Immature natural killer cell (primary cell): ENCODE results near the gene CCDC30. TPM values are rescaled to one million over a fixed set of nuclear protein-coding genes. Genes with fewer than 3 reads are reported as not detected.

ENCODE experiments used
- DNase-seq, 3 donors: peaks; one replicate each; pipeline ENCODE4 v3.0.0; 2022; ENCODE audit warnings: mixed read lengths in 1 of 3
- H3K27ac Mint-ChIP-seq, 6 donors: one replicate each; pipeline ENCODE4 v1.8.0; 2020; ENCODE audit warnings: mixed read lengths in 6 of 6, mild to moderate bottlenecking in 5 of 6, inconsistent platforms in 4 of 6, moderate library complexity in 3 of 6
- H3K27me3 Mint-ChIP-seq, 3 donors: one replicate each; pipeline ENCODE4 v1.8.0; 2020 to 2021; ENCODE audit warnings: low read depth in 3 of 3, mild to moderate bottlenecking in 3 of 3, mixed read lengths in 3 of 3, moderate library complexity in 3 of 3, inconsistent platforms in 1 of 3
- H3K36me3 Mint-ChIP-seq, 3 donors: one replicate each; pipeline ENCODE4 v1.8.0; 2020; ENCODE audit warnings: mixed read lengths in 3 of 3, inconsistent platforms in 2 of 3, mild to moderate bottlenecking in 2 of 3
- H3K4me1 Mint-ChIP-seq, 2 donors: one replicate each; pipeline ENCODE4 v1.8.0; 2020; ENCODE audit warnings: inconsistent platforms in 2 of 2, mild to moderate bottlenecking in 2 of 2, mixed read lengths in 2 of 2, moderate library complexity in 1 of 2
- H3K4me3 Mint-ChIP-seq, 5 donors: one replicate each; pipeline ENCODE4 v1.8.0; 2020; ENCODE audit warnings: mild to moderate bottlenecking in 5 of 5, mixed read lengths in 5 of 5, inconsistent platforms in 3 of 5, moderate library complexity in 3 of 5
- H3K9me3 Mint-ChIP-seq, 6 donors: one replicate each; pipeline ENCODE4 v1.8.0; 2020; ENCODE audit warnings: mild to moderate bottlenecking in 6 of 6, mixed read lengths in 6 of 6, inconsistent platforms in 4 of 6, moderate library complexity in 3 of 6
- polyA plus RNA-seq, 3 donors: library from polyadenylated mRNA; unstranded; fragments of 300-500 nt; fragmentation: Illumina TruSeq; gene quantifications; one replicate each; pipeline ENCODE4 v1.2.3, GENCODE V29; 2021

Gene CCDC30
- polyA plus RNA-seq, 3 donors from 2014 or later = 2.7 TPM; not detected in 1

DNA sequence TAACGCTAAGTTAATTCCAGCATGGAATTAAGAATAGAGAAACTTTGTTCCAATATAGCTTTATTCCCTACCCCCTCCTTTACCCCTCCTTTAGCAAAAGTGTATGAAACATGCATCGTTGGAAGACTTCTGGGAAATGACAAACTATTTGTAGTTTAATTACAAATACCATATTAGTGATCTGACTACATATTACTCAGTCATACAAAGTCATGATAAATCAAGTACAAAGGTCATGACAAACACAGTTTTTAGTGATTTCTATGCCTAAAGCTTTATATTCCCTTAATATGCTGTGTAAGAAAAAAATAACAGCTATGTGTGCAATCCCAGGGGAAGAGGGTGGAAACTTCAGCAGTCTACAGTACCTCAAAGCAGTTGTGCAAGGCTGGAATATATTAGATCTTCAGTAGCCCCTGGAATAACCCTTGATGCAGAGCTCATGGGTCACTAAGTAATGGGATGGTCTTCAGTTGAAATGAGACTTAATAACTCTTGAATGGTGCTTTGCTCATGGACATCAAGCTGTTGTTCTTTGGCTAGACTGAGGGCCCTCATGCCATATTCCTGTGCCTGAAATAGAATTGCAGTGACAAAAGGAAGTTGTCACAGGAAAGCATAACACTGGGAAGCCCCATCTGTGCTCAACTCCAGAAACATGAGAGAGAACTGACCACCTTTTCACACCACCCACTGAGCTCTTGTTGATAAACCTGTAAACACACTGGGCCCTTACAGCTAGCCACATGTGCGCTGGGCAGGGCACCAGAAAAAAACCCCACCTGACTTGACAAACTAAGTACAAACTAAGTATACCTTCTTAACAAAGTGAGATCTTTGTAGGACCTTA lies 32.6 kb upstream of the CCDC30 start:
- peaks cover 0 to under 1% of the 10 kb centered on the region in 2 donors for H3K4me1 Mint-ChIP-seq
- no peaks in the 10 kb centered on the region for H3K36me3 Mint-ChIP-seq
- H3K4me3 Mint-ChIP-seq = no peak overlapping the region
- peak; percentile 10 to 28 (median 15) for DNase-seq
- H3K27ac Mint-ChIP-seq = peak overlapping the region in 2 of 6 donors; percentile 3 to 36
- no peaks in the 10 kb centered on the region for H3K9me3 Mint-ChIP-seq
- H3K27me3 Mint-ChIP-seq = no peaks in the 10 kb centered on the region

GRCh38 chr1:42431514-42431913 lies 31.6 kb upstream of the CCDC30 start:
- no peaks in the 10 kb centered on the region for H3K4me1 Mint-ChIP-seq
- H3K4me3 Mint-ChIP-seq = no peak overlapping the region
- no peak overlapping the region for H3K27ac Mint-ChIP-seq
- H3K27me3 Mint-ChIP-seq = no peaks in the 10 kb centered on the region
- no peaks in the 10 kb centered on the region for H3K9me3 Mint-ChIP-seq
- DNase-seq = no peak
- H3K36me3 Mint-ChIP-seq = no peaks in the 10 kb centered on the region

DNA sequence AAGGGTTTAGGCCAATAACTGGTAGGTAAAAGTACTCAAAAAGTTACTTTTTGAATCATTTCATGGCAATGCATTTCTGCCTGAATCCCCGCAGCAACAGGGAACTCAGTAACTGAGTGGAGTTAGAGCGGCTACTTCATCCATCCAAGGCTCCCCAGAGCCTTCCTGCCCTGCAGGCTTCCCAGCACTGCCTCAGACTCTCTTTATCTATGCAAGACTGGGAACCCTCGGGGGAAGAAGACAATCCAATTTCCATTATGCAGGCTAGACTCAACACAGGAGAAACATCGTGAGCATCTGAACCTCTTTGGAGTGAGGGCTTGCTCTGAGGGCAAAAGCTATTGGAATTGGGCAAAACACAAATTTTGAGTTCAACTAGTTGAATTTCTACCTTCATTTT lies 30.4 kb upstream of the CCDC30 start:
- Mint-ChIP-seq H3K4me1 (no peaks in the 10 kb centered on the region), H3K4me3 (no peak overlapping the region), H3K27me3 (peaks cover 0 to 3% (median 0%) of the 10 kb centered on the region in 3 donors), H3K36me3 (peaks cover 0 to 3% (median 0%) of the 10 kb centered on the region in 3 donors), H3K9me3 (no peaks in the 10 kb centered on the region), H3K27ac (no peak overlapping the region)
- no peak for DNase-seq

- H3K9me3 Mint-ChIP-seq = no peaks in the 10 kb centered on the region
- DNase-seq = no peak
- no peaks in the 10 kb centered on the region for H3K4me1 Mint-ChIP-seq
- peaks cover 0 to 3% (median 0%) of the 10 kb centered on the region in 3 donors for H3K27me3 Mint-ChIP-seq
- no peak overlapping the region for H3K4me3 Mint-ChIP-seq
- peaks cover 0 to 3% (median 0%) of the 10 kb centered on the region in 3 donors for H3K36me3 Mint-ChIP-seq
- H3K27ac Mint-ChIP-seq = no peak overlapping the region
Measured at GRCh38 chr1:42433369-42433768, 29.7 kb upstream of the CCDC30 start.

GRCh38 chr1:42434340-42434739 lies 28.7 kb upstream of the CCDC30 start:
- DNase-seq = no peak
- H3K4me1 Mint-ChIP-seq = no peaks in the 10 kb centered on the region
- H3K27ac Mint-ChIP-seq = no peak overlapping the region
- peaks cover 0 to 3% (median 0%) of the 10 kb centered on the region in 3 donors for H3K36me3 Mint-ChIP-seq
- H3K4me3 Mint-ChIP-seq = no peak overlapping the region
- no peaks in the 10 kb centered on the region for H3K9me3 Mint-ChIP-seq
- peaks cover 0 to 3% (median 2%) of the 10 kb centered on the region in 3 donors for H3K27me3 Mint-ChIP-seq

DNA sequence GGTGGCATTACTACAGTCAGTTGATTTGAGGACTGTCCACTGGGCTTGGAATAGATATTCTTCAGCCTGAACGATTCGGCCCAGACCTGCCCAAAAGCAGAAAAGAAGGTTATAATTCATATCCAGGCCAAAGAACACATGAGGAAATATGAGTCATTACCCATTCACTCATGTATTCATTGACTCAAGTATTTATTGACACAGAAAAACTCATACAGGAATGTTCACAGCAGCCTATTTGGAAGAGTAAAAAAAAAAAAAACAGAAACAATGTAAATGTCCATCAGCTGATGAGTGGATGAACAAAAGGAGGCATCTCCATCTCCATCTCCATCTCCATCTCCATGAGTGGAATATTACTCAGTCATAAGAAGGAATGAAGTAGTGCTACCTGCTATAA lies 23.1 kb upstream of the CCDC30 start:
- no peaks in the 10 kb centered on the region for H3K4me1 Mint-ChIP-seq
- peaks cover 0 to 3% (median 2%) of the 10 kb centered on the region in 3 donors for H3K27me3 Mint-ChIP-seq
- peaks cover 0 to 3% (median 0%) of the 10 kb centered on the region in 3 donors for H3K36me3 Mint-ChIP-seq
- H3K9me3 Mint-ChIP-seq = no peaks in the 10 kb centered on the region
- no peak overlapping the region for H3K4me3 Mint-ChIP-seq
- no peak overlapping the region for H3K27ac Mint-ChIP-seq
- no peak for DNase-seq

DNA sequence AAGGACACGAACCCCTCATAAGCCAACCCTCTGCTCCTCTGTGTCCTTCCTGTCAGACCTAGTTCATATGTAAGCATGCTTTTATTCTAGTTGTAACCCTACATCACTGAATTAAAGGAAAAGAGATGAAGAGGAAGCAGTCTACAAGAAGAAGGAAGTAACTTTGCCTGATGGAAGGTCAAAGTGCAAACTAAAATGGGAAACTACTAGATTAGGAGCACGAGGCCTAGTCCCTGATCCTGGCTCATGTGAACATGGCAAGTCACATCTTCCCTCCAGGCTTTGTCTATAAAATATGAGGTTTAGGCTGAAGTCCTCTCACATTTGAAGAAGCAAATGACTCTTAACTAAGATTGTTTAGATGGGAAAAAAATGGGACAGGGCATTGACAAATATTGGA lies 20.4 kb upstream of the CCDC30 start:
- H3K9me3 Mint-ChIP-seq = no peaks in the 10 kb centered on the region
- H3K27me3 Mint-ChIP-seq = peaks cover 0 to 10% (median 2%) of the 10 kb centered on the region in 3 donors
- no peak overlapping the region for H3K4me3 Mint-ChIP-seq
- DNase-seq = no peak
- no peaks in the 10 kb centered on the region for H3K36me3 Mint-ChIP-seq
- H3K27ac Mint-ChIP-seq = no peak overlapping the region
- H3K4me1 Mint-ChIP-seq = no peaks in the 10 kb centered on the region

DNA sequence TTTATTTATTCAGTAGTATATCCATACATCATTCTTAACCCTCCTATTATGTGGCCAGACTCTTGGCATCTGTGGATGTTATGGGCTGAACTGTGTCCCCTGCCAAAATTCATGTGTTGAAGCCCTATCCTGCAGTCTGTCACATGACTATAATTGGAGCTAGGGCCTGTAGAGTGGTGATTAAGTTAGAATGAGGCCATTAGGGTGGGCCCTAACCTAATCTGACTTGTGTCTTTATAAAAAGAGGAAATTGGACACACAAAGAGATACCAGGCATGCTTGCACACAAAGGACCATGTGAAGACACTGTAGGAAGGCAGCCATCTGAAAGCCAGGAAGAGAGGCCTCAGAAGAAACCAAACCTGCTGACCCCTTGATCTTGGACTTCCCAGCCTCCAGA lies 13.8 kb upstream of the CCDC30 start:
- H3K27me3 Mint-ChIP-seq = peaks cover 4 to 12% (median 4%) of the 10 kb centered on the region in 3 donors
- H3K36me3 Mint-ChIP-seq = no peaks in the 10 kb centered on the region
- H3K9me3 Mint-ChIP-seq = no peaks in the 10 kb centered on the region
- no peak for DNase-seq
- peaks cover 0 to 2% of the 10 kb centered on the region in 2 donors for H3K4me1 Mint-ChIP-seq
- no peak overlapping the region for H3K27ac Mint-ChIP-seq
- no peak overlapping the region for H3K4me3 Mint-ChIP-seq

GRCh38 chr1:42450061-42450460 lies 13.0 kb upstream of the CCDC30 start:
- DNase-seq = no peak
- Mint-ChIP-seq H3K36me3 (no peaks in the 10 kb centered on the region), H3K27me3 (peaks cover 4 to 12% (median 4%) of the 10 kb centered on the region in 3 donors), H3K9me3 (no peaks in the 10 kb centered on the region), H3K27ac (no peak overlapping the region), H3K4me1 (peaks cover 2 to 4% of the 10 kb centered on the region in 2 donors), H3K4me3 (no peak overlapping the region)

GRCh38 chr1:42453386-42453785 lies 9.7 kb upstream of the CCDC30 start:
- H3K27me3 Mint-ChIP-seq = peaks cover 14 to 16% (median 15%) of the 10 kb centered on the region in 3 donors
- H3K36me3 Mint-ChIP-seq = peaks cover 5 to 11% (median 8%) of the 10 kb centered on the region in 3 donors
- H3K4me1 Mint-ChIP-seq = peaks cover 27 to 29% of the 10 kb centered on the region in 2 donors
- DNase-seq = no peak
- peak overlapping the region in 2 of 6 donors; percentile 13 to 68 for H3K27ac Mint-ChIP-seq
- peaks cover 0 to 2% (median 0%) of the 10 kb centered on the region in 6 donors for H3K9me3 Mint-ChIP-seq
- peak overlapping the region in 2 of 5 donors; percentile 15 to 39 for H3K4me3 Mint-ChIP-seq

GRCh38 chr1:42454403-42454802 lies 8.7 kb upstream of the CCDC30 start:
- Mint-ChIP-seq H3K4me3 (peak overlapping the region; percentile 3 to 93 (median 60)), H3K27me3 (peaks cover 14 to 16% (median 15%) of the 10 kb centered on the region in 3 donors), H3K9me3 (peaks cover 0 to 2% (median 0%) of the 10 kb centered on the region in 6 donors), H3K4me1 (peaks cover 27 to 35% of the 10 kb centered on the region in 2 donors), H3K36me3 (peaks cover 6 to 14% (median 10%) of the 10 kb centered on the region in 3 donors), H3K27ac (peak overlapping the region in 5 of 6 donors; percentile 13 to 99 (median 37))
- DNase-seq = no peak

DNA sequence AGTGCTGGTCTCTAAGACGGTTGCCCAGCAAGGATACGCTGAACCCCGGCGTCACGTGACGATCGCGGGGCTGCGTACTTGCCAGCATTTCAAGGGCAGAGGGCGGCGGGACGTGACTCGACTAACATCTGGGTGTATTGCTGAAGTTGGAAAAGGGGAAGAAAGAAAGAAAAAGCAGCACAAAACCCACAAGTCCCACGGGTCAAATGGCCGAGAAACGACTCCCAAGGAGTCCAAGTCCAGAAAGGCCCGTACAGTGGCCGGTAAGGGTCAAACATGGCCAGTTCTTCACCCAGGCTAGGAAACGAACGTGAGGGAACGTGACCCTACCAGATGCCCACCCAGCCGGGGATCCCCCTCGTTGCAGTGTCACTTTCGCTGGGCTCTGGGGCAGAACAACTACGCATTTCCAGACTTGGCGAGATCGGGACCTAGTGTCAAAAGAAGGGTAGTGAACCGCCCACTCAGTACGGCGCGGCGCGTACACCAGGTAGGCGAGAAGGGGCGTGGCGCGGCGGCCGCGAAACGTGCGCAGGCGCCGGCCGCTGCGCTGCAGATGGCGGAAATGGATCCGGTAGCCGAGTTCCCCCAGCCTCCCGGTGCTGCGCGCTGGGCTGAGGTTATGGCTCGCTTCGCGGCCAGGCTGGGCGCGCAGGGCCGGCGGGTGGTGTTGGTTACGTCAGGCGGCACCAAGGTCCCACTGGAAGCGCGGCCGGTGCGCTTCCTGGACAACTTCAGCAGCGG lies 6.9 kb upstream of the CCDC30 start, which contains the start of the genes PPCS and ZMYND12:
Gene PPCS (plus strand): TSS at position 534 of the 744 bp plus-strand sequence. CDS start 23 bp downstream, at position 557.
Gene ZMYND12 (minus strand): TSS at position 13 of the 744 bp plus-strand sequence. CDS start 25 bp downstream, outside the sequence.
- H3K9me3 Mint-ChIP-seq = peaks cover 0 to 2% (median 0%) of the 10 kb centered on the region in 6 donors
- peaks cover 29 to 45% of the 10 kb centered on the region in 2 donors for H3K4me1 Mint-ChIP-seq
- H3K36me3 Mint-ChIP-seq = peaks cover 22 to 23% (median 23%) of the 10 kb centered on the region in 3 donors
- peak; percentile 92 to 93 (median 93) for DNase-seq
- peaks cover 11 to 16% (median 14%) of the 10 kb centered on the region in 3 donors for H3K27me3 Mint-ChIP-seq
- H3K27ac Mint-ChIP-seq = peak within 1 kb of the TSS; percentile 95 to 100 (median 99)
- peak within 1 kb of the TSS; percentile 88 to 99 (median 93) for H3K4me3 Mint-ChIP-seq

GRCh38 chr1:42456754-42457089 lies 6.4 kb upstream of the CCDC30 start:
- Mint-ChIP-seq H3K27ac (peak overlapping the region; percentile 95 to 100 (median 99)), H3K4me1 (peaks cover 29 to 45% of the 10 kb centered on the region in 2 donors), H3K4me3 (peak overlapping the region; percentile 88 to 99 (median 93)), H3K36me3 (peaks cover 22 to 23% (median 23%) of the 10 kb centered on the region in 3 donors), H3K27me3 (peaks cover 13 to 16% (median 14%) of the 10 kb centered on the region in 3 donors), H3K9me3 (peaks cover 0 to 2% (median 0%) of the 10 kb centered on the region in 6 donors)
- no peak for DNase-seq
